SK-N-SH treated with all-trans-retinoic acid at 6 μM for 48 hours (cell line): ENCODE data around the gene ANKRD39.

Experiments used
- ATAC-seq: fragments of 200-7000 bp; cut with Tn5 transposase; 3 replicates; pipeline ENCODE4 v1.9.1; 2020; ENCODE audit warnings: mild to moderate bottlenecking, moderate library complexity
- ARNTL ChIP-seq: fragments of 450-650 bp; formaldehyde crosslinking; IDR thresholded peaks from 2 replicates; pipeline ENCODE4 v1.5.0; 2020; ENCODE audit warnings: low read depth, mild to moderate bottlenecking, moderate library complexity, borderline replicate concordance
- BACH2 ChIP-seq: fragments of 250-450 bp; sonication (Bioruptor Pico); IDR thresholded peaks from 2 replicates; pipeline ENCODE4 v1.9.0; 2021; ENCODE audit warnings: mild to moderate bottlenecking, borderline replicate concordance
- CREB5 ChIP-seq: fragments of 250-450 bp; sonication (Bioruptor Pico); IDR thresholded peaks from 2 replicates; pipeline ENCODE4 v1.5.1; 2020; ENCODE audit warnings: low read depth, mild to moderate bottlenecking, moderate library complexity
- CSDC2 ChIP-seq: fragments of 250-450 bp; sonication (Bioruptor Pico); IDR thresholded peaks from 2 replicates; pipeline ENCODE4 v1.5.0; 2020; ENCODE audit warnings: mild to moderate bottlenecking, moderate library complexity
- ESRRG ChIP-seq: fragments of 250-450 bp; sonication (Bioruptor Pico); IDR thresholded peaks from 2 replicates; pipeline ENCODE4 v1.6.1; 2021; ENCODE audit warnings: mild to moderate bottlenecking
- GLIS3 ChIP-seq: fragments of 250-450 bp; sonication (Bioruptor Pico); IDR thresholded peaks from 2 replicates; pipeline ENCODE4 v1.5.0; 2020; ENCODE audit warnings: mild to moderate bottlenecking, moderate library complexity
- OSR1 ChIP-seq: fragments of 250-450 bp; sonication (Bioruptor Pico); IDR thresholded peaks from 2 replicates; pipeline ENCODE4 v1.8.0; 2022; ENCODE audit warnings: moderate library complexity, mild to moderate bottlenecking, inconsistent platforms
- PPARA ChIP-seq: fragments of 250-450 bp; sonication (Bioruptor Pico); IDR thresholded peaks from 2 replicates; pipeline ENCODE4 v1.5.0; 2020; ENCODE audit warnings: mild to moderate bottlenecking, borderline replicate concordance
- RARB ChIP-seq: fragments of 250-450 bp; sonication (Bioruptor Pico); IDR thresholded peaks from 2 replicates; pipeline ENCODE4 v1.8.0; 2021; ENCODE audit warnings: mild to moderate bottlenecking, moderate library complexity
- SNAI2 ChIP-seq: fragments of 250-450 bp; sonication (Bioruptor Pico); IDR thresholded peaks from 2 replicates; pipeline ENCODE4 v1.5.0; 2020; ENCODE audit warnings: mild to moderate bottlenecking, moderate library complexity
- TCF4 ChIP-seq: fragments of 250-450 bp; sonication (Bioruptor Pico); IDR thresholded peaks from 2 replicates; pipeline ENCODE4 v1.8.0; 2021; ENCODE audit warnings: mild to moderate bottlenecking, moderate library complexity, borderline replicate concordance
- TOX ChIP-seq: fragments of 250-450 bp; sonication (Bioruptor Pico); IDR thresholded peaks from 2 replicates; pipeline ENCODE4 v1.8.0; 2021; ENCODE audit warnings: mild to moderate bottlenecking, moderate library complexity, borderline replicate concordance
- ZC3H10 ChIP-seq: fragments of 250-450 bp; sonication (Bioruptor Pico); IDR thresholded peaks from 2 replicates; pipeline ENCODE4 v1.5.1; 2021; ENCODE audit warnings: mild to moderate bottlenecking, moderate library complexity
- ZFP3 ChIP-seq: fragments of 250-450 bp; sonication (Bioruptor Pico); IDR thresholded peaks from 2 replicates; pipeline ENCODE4 v1.5.0; 2020; ENCODE audit warnings: mild to moderate bottlenecking, moderate library complexity
- ZFP30 ChIP-seq: fragments of 450-650 bp; formaldehyde crosslinking; IDR thresholded peaks from 2 replicates; pipeline ENCODE4 v1.5.0; 2022; ENCODE audit warnings: mild to moderate bottlenecking, moderate library complexity
- ZNF565 ChIP-seq: fragments of 450-650 bp; formaldehyde crosslinking; conservative IDR thresholded peaks from 2 replicates; pipeline ENCODE4 v1.5.0; 2020; ENCODE audit warnings: low read depth, mild to moderate bottlenecking, moderate library complexity
- ZNF70 ChIP-seq: fragments of 450-650 bp; formaldehyde crosslinking; IDR thresholded peaks from 2 replicates; pipeline ENCODE4 v1.5.0; 2020; ENCODE audit warnings: mild to moderate bottlenecking, moderate library complexity
- ZNF8 ChIP-seq: fragments of 450-650 bp; formaldehyde crosslinking; IDR thresholded peaks from 2 replicates; pipeline ENCODE4 v1.5.0; 2020; ENCODE audit warnings: mild to moderate bottlenecking, moderate library complexity
- TF ChIP-seq, protein P1 (sequence below): fragments of 250-450 bp; sonication (Bioruptor Pico); IDR thresholded peaks from 2 replicates; pipeline ENCODE4 v1.5.1; 2021; ENCODE audit warnings: mild to moderate bottlenecking, moderate library complexity
- TF ChIP-seq, protein P2 (sequence below): fragments of 250-450 bp; sonication (Bioruptor Pico); IDR thresholded peaks from 2 replicates; pipeline ENCODE4 v1.5.0; 2020; ENCODE audit warnings: mild to moderate bottlenecking, moderate library complexity
- TF ChIP-seq, protein P3 (sequence below): fragments of 250-450 bp; sonication (Bioruptor Pico); IDR thresholded peaks from 2 replicates; pipeline ENCODE4 v1.8.0; 2021; ENCODE audit warnings: low read depth, mild to moderate bottlenecking, moderate library complexity, borderline replicate concordance
- TF ChIP-seq, protein P4 (sequence below): fragments of 250-450 bp; sonication (Bioruptor Pico); IDR thresholded peaks from 2 replicates; pipeline ENCODE4 v1.8.0; 2020; ENCODE audit warnings: mild to moderate bottlenecking, moderate library complexity, borderline replicate concordance

The ANKRD39 gene

GRCh38 chr2:96813656-96814055 is 44.2 kb downstream of the ANKRD39 start:
- no peak for ATAC-seq
- TF ChIP-seq PPARA (CRISPR knock-in tag) (no peak), SNAI2 (no peak), CSDC2 (CRISPR knock-in tag) (no peak), GLIS3 (CRISPR knock-in tag) (no peak), ZNF565 (CRISPR knock-in tag) (no peak), BACH2 (CRISPR knock-in tag) (no peak), ESRRG (no peak), OSR1 (CRISPR knock-in tag) (no peak), CREB5 (CRISPR knock-in tag) (no peak), ZNF8 (CRISPR knock-in tag) (no peak), ZFP30 (no peak), ARNTL (CRISPR knock-in tag) (no peak), ZNF70 (CRISPR knock-in tag) (no peak), TCF4 (CRISPR knock-in tag) (no peak), ZC3H10 (CRISPR knock-in tag) (no peak), RARB (no peak)
- TF ChIP-seq, protein P1, sequence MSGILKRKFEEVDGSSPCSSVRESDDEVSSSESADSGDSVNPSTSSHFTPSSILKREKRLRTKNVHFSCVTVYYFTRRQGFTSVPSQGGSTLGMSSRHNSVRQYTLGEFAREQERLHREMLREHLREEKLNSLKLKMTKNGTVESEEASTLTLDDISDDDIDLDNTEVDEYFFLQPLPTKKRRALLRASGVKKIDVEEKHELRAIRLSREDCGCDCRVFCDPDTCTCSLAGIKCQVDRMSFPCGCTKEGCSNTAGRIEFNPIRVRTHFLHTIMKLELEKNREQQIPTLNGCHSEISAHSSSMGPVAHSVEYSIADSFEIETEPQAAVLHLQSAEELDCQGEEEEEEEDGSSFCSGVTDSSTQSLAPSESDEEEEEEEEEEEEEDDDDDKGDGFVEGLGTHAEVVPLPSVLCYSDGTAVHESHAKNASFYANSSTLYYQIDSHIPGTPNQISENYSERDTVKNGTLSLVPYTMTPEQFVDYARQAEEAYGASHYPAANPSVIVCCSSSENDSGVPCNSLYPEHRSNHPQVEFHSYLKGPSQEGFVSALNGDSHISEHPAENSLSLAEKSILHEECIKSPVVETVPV (CRISPR knock-in tag) = no peak
- TF ChIP-seq, protein P2, sequence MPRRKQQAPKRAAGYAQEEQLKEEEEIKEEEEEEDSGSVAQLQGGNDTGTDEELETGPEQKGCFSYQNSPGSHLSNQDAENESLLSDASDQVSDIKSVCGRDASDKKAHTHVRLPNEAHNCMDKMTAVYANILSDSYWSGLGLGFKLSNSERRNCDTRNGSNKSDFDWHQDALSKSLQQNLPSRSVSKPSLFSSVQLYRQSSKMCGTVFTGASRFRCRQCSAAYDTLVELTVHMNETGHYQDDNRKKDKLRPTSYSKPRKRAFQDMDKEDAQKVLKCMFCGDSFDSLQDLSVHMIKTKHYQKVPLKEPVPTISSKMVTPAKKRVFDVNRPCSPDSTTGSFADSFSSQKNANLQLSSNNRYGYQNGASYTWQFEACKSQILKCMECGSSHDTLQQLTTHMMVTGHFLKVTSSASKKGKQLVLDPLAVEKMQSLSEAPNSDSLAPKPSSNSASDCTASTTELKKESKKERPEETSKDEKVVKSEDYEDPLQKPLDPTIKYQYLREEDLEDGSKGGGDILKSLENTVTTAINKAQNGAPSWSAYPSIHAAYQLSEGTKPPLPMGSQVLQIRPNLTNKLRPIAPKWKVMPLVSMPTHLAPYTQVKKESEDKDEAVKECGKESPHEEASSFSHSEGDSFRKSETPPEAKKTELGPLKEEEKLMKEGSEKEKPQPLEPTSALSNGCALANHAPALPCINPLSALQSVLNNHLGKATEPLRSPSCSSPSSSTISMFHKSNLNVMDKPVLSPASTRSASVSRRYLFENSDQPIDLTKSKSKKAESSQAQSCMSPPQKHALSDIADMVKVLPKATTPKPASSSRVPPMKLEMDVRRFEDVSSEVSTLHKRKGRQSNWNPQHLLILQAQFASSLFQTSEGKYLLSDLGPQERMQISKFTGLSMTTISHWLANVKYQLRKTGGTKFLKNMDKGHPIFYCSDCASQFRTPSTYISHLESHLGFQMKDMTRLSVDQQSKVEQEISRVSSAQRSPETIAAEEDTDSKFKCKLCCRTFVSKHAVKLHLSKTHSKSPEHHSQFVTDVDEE (CRISPR knock-in tag) = no peak

GRCh38 chr2:96811917-96812316 is 45.9 kb downstream of the ANKRD39 start:
- ATAC-seq = no peak
- TF ChIP-seq, protein P3, sequence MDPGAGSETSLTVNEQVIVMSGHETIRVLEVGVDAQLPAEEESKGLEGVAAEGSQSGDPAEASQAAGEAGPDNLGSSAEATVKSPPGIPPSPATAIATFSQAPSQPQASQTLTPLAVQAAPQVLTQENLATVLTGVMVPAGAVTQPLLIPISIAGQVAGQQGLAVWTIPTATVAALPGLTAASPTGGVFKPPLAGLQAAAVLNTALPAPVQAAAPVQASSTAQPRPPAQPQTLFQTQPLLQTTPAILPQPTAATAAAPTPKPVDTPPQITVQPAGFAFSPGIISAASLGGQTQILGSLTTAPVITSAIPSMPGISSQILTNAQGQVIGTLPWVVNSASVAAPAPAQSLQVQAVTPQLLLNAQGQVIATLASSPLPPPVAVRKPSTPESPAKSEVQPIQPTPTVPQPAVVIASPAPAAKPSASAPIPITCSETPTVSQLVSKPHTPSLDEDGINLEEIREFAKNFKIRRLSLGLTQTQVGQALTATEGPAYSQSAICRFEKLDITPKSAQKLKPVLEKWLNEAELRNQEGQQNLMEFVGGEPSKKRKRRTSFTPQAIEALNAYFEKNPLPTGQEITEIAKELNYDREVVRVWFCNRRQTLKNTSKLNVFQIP = no peak

DNA sequence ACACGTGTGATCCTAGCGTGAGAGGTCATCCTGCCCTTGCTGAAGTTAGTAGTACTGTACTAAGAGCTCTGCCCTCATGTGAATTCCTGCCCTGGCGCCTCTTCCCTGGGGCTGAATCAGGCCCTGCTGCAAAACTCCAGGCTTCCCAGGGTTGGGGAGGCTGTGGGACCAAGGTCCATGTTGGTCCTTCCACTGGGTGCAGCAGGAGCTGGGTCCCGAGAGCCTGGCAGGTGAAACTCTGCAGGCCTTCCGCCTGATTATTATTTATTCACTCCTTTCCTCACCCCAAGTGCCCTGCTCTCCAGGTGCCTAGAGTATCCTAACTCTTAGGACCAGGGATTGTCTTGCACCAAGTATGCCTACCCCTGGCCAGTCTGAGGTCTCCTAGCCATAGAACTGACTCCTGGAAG is 47.0 kb downstream of the ANKRD39 start:
- ATAC-seq = no peak
- TF ChIP-seq, protein P4, sequence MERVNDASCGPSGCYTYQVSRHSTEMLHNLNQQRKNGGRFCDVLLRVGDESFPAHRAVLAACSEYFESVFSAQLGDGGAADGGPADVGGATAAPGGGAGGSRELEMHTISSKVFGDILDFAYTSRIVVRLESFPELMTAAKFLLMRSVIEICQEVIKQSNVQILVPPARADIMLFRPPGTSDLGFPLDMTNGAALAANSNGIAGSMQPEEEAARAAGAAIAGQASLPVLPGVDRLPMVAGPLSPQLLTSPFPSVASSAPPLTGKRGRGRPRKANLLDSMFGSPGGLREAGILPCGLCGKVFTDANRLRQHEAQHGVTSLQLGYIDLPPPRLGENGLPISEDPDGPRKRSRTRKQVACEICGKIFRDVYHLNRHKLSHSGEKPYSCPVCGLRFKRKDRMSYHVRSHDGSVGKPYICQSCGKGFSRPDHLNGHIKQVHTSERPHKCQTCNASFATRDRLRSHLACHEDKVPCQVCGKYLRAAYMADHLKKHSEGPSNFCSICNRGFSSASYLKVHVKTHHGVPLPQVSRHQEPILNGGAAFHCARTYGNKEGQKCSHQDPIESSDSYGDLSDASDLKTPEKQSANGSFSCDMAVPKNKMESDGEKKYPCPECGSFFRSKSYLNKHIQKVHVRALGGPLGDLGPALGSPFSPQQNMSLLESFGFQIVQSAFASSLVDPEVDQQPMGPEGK (CRISPR knock-in tag) = no peak
- TF ChIP-seq ZC3H10 (CRISPR knock-in tag) = no peak
- no peak for TF ChIP-seq ZFP30
- TF ChIP-seq ZFP3 = no peak
- TF ChIP-seq ZNF8 (CRISPR knock-in tag) = no peak
- TF ChIP-seq, protein P3 = no peak
- TF ChIP-seq BACH2 (CRISPR knock-in tag) = no peak
- TF ChIP-seq RARB = no peak
- TF ChIP-seq SNAI2 = no peak
- TF ChIP-seq TCF4 (CRISPR knock-in tag) = no peak
- TF ChIP-seq ESRRG = no peak
- TF ChIP-seq ZNF70 (CRISPR knock-in tag) = no peak
- TF ChIP-seq TOX (CRISPR knock-in tag) = no peak
- TF ChIP-seq GLIS3 (CRISPR knock-in tag) = no peak
- TF ChIP-seq, protein P1 (CRISPR knock-in tag) = no peak
- TF ChIP-seq ARNTL (CRISPR knock-in tag) = no peak
- TF ChIP-seq CREB5 (CRISPR knock-in tag) = no peak
